ENCODE data around the gene ANGPT4. TPM values are rescaled to one million over a fixed set of nuclear protein-coding genes. Genes with fewer than 3 reads are reported as not detected.

ANGPT4 gene
- total and polyA plus RNA-seq, 9 of the 15 experiments (the other 6 are each of a cell fraction or from before 2014, with no cell fraction given) = not detected

DNA sequence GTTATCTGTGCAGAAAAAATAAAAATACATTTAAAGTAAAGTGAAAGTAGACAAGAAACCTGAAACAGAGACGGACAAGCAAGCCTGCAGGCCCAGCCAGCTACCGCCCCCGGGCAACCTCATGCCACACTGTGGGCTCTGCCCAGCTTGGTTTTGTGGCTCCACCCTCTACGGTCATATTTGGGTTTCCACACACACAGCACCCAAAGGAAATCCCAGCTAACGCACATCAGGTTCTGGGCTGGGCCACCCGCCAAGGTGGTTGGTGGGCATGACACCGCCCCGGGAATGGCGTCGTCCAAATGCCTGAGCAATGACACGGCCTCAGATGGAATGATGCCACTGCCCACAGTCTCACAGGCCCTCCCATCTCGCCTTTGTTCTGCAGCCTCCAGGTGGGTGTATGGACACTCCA lies 59.8 kb downstream of the ANGPT4 start:
- WGBS (ENCODE audit: insufficient coverage, low coverage, missing lambda C conversion rate) = 66% methylated on average over 12 of the region's 12 CpGs
- Histone ChIP-seq H4K20me1 (replicated peaks; ENCODE audit: control insufficient read depth, insufficient read depth, low read length) (no peaks in the 10 kb centered on the region), H3K9ac (ENCODE audit: insufficient read depth in 1 of 2, low read depth in 2 of 2, low read length in 2 of 2) (no peak overlapping the region; a peak in 1 of 4 replicates), H3K27me3 (ENCODE audit: control insufficient read depth in 2 of 2, insufficient read depth in 2 of 2, low read length in 2 of 2) (no peaks in the 10 kb centered on the region), H2AFZ (ENCODE audit: low read depth, low read length) (no peak overlapping the region), H3K36me3 (ENCODE audit: control insufficient read depth, insufficient read depth, low read length) (no peaks in the 10 kb centered on the region), H3K79me2 (ENCODE audit: control insufficient read depth, insufficient read depth, low read length) (no peaks in the 10 kb centered on the region), H3K4me1 (replicated peaks in 1 of 2; ENCODE audit: control insufficient read depth in 2 of 2, insufficient read depth in 2 of 2, low read length in 2 of 2) (peaks cover 0 to 3% of the 10 kb centered on the region in 2 experiments; a peak in 2 of 5 replicates), H3K4me2 (ENCODE audit: insufficient read depth, low read length) (no peak overlapping the region), H3K9me3 (replicated peaks; ENCODE audit: control insufficient read depth, insufficient read depth, low read depth, low read length) (no peaks in the 10 kb centered on the region), H3K27ac (ENCODE audit: extremely low read depth, low read depth, low read length) (no peak overlapping the region), H3K9me1 (ENCODE audit: control insufficient read depth, insufficient read depth, low read length) (no peaks in the 10 kb centered on the region), H3K4me3 (no peak overlapping the region)
- in situ Hi-C loops (cut with MboI) = no loop called here
- intact Hi-C loops (cut with micrococcal nuclease) = no loop called here
- no TSS peak for BruUV-seq (replicated peaks)
- no peak for DNase-seq (ENCODE audit: extremely low read depth in 1 of 4, low spot score in 3 of 4)
- no peak for ATAC-seq
- FAIRE-seq = no peak
- TF ChIP-seq CBFA2T2 (conservative IDR thresholded peaks at IDR 0.05) (no peak), OTX1 (CRISPR knock-in tag; IDR thresholded peaks at IDR 0.05) (no peak), ETV6 (IDR thresholded peaks at IDR 0.05; ENCODE audit: borderline replicate concordance in 1 of 2, low read depth in 2 of 2, low read length in 1 of 2) (no peak), ETV6 (CRISPR knock-in tag; IDR thresholded peaks at IDR 0.05; ENCODE audit: borderline replicate concordance) (no peak), MAZ (CRISPR knock-in tag; conservative IDR thresholded peaks at IDR 0.05 in 1 of 2, IDR thresholded peaks at IDR 0.05 in 1 of 2) (no peak), TCF7 (IDR thresholded peaks at IDR 0.05; ENCODE audit: borderline replicate concordance) (no peak), ZNF274 (IDR thresholded peaks at IDR 0.05; ENCODE audit: borderline replicate concordance, low read depth, low read length) (no peak), SRSF9 (IDR thresholded peaks at IDR 0.05; ENCODE audit: borderline replicate concordance, low read depth, low read length) (no peak), ZNF41 (CRISPR knock-in tag; conservative IDR thresholded peaks at IDR 0.05) (no peak), SNRNP70 (optimal IDR thresholded peaks at IDR 0.05; ENCODE audit: low read depth, low read length) (no peak), ZNF12 (CRISPR knock-in tag; IDR thresholded peaks at IDR 0.05) (no peak)
- TF ChIP-seq, protein P1, sequence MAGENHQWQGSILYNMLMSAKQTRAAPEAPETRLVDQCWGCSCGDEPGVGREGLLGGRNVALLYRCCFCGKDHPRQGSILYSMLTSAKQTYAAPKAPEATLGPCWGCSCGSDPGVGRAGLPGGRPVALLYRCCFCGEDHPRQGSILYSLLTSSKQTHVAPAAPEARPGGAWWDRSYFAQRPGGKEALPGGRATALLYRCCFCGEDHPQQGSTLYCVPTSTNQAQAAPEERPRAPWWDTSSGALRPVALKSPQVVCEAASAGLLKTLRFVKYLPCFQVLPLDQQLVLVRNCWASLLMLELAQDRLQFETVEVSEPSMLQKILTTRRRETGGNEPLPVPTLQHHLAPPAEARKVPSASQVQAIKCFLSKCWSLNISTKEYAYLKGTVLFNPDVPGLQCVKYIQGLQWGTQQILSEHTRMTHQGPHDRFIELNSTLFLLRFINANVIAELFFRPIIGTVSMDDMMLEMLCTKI (IDR thresholded peaks at IDR 0.05; ENCODE audit: partially characterized antibody) = no peak
- TF ChIP-seq, protein P2, sequence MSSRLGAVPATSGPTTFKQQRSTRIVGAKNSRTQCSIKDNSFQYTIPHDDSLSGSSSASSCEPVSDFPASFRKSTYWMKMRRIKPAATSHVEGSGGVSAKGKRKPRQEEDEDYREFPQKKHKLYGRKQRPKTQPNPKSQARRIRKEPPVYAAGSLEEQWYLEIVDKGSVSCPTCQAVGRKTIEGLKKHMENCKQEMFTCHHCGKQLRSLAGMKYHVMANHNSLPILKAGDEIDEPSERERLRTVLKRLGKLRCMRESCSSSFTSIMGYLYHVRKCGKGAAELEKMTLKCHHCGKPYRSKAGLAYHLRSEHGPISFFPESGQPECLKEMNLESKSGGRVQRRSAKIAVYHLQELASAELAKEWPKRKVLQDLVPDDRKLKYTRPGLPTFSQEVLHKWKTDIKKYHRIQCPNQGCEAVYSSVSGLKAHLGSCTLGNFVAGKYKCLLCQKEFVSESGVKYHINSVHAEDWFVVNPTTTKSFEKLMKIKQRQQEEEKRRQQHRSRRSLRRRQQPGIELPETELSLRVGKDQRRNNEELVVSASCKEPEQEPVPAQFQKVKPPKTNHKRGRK (tag; IDR thresholded peaks at IDR 0.05) = no peak
- TF ChIP-seq, protein P3, sequence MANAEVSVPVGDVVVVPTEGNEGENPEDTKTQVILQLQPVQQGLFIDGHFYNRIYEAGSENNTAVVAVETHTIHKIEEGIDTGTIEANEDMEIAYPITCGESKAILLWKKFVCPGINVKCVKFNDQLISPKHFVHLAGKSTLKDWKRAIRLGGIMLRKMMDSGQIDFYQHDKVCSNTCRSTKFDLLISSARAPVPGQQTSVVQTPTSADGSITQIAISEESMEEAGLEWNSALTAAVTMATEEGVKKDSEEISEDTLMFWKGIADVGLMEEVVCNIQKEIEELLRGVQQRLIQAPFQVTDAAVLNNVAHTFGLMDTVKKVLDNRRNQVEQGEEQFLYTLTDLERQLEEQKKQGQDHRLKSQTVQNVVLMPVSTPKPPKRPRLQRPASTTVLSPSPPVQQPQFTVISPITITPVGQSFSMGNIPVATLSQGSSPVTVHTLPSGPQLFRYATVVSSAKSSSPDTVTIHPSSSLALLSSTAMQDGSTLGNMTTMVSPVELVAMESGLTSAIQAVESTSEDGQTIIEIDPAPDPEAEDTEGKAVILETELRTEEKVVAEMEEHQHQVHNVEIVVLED (CRISPR knock-in tag; IDR thresholded peaks at IDR 0.05) = no peak
- CTCF ChIA-PET (ENCODE audit: low intra/inter-chr PET ratio) = no interaction called here
- POLR2A ChIA-PET = no interaction called here

All from K562 (cell line).